RPMI8226 (cell line): Measurements from ENCODE around the gene NCAPD2.
A peak's percentile ranks its signal among the peaks of the same experiment; 100 is the strongest.

Experiments used
- DNase-seq: peaks from one replicate; pipeline ENCODE4 v3.0.0-alpha.2; 2015

NCAPD2 gene

DNA sequence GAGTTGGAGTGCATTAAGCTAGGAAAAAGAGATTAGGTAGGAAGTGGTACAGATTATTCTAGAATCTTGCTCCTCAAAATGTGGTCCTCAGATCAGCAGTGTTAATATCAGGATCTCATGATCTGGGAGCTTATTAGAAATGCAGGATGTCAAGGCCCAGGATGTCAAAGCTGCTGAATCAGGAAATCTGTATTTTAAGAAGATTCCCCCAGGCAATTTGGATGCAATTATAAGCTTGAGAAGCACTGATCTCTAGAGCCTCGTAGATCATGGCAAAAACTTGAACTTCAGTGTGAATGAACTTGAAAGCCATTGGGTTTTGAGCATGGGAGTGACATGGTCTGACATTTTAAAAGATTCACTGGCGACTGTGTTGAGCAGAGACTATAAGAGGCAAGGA, 6.6 kb downstream of the NCAPD2 start:
- DNase-seq = no peak

DNA sequence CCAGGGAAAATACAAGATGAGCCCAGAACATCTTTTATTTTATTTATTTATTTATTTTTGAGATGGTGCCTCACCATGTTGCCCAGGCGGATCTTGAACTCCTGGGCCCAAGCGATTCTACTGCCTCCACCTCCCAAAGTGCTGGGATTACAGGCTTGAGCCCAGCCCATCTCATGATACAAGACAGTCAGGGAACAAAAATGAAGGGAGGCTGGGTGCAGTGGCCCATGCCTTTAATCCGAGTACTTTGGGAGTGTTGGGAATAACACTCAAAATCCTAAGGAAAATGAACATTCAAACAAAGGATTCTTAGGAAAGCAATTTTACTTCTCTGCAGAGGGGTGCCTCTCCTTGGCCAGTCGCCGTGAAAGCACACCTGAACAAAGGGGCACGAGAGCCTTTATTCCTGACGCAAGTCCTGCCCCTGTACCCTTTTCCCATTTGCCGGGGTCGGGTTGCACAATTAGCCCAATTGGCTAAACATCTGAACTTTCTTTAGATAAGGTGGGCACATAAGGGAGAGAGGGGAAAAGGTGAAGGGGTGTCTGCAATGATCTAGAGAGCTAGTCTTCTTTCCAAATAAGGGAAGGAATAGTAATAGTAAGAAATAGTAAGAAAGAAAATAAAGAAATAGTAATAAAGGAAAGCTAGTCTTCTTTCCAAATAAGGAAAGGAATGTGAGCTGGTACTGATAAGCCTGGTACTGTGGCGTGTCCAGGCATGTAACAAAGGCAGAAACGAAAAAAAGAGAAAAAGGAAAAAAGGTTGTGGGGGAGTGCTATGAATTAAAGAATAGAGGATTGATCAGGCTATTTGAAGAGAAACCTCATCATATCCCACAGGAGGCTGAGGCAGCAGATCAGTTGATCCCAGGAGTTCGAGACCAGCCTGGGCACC, 13.4 kb downstream of the NCAPD2 start:
- no peak for DNase-seq

DNA sequence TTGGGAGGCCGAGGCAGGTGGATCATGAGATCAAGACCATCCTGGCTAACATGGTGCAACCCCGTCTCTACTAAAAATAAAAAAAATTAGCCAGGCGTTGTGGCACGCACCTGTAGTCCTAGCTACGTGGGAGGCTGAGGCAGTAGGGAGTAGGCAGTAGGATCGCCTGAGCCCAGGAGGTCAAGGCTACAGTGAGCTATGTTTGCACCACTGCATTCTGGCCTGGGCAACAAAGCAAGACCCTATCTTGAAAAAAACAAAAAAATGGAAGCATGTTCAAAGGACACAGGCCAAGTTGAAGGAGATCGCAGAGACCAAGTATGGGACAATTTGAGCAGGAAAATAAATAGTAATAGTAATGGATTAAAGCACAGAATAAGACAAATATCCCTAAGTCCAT, 14.2 kb downstream of the NCAPD2 start:
- DNase-seq = no peak

DNA sequence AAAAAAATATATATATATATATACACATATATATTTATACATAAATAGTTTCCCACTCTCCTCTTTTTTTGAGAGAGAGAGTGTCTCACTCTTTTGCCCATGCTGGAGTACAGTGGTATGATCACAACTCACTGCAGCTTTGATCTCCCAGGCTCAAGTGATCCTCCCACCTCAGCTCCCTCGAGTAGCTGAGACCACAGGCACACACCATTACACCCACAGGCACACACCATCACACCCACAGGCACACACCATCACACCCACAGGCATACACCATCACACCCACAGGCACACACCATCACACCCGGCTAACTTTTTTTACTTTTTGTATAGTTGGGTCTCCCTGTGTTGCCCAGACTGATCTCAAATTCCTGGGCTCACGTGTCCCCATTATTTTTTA, 26.3 kb downstream of the NCAPD2 start:
- no peak for DNase-seq

DNA sequence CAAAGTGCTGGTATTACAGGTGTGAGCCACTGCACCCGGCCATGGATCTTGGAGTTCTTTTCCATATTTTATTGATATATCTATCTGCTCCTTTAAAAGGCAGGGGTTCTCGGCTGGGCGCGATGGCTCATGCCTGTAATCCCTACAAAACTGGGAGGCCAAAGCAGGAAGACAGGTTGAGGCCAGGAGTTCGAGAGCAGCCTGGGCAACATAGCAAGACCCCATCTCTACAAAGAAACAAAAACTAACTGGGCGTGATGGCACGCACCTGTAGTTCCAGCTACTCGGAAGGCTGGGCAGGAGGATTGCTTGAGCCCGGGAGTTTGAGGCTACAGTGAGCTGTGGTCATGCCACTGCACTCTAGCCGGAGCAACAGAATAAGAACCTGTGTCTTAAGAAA, 28.3 kb downstream of the NCAPD2 start:
- no peak for DNase-seq

DNA sequence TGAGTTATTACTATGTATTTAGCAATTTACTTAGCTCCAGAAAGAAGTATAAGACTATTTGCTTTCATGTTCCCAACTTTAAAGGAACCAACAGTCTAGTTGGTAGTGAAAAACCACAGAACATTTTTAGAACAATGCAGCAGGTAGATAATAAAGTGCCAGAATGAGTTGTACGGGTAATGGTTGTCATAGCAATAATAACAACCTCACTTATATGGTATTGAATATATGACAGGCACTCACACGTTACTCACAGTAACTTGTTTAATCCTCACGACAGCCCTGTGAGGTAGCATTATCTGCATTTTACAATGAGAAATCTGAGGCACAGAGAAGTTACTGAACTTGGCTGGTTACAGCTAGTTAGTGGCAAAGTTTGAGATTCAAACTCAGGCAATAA, 29.8 kb downstream of the NCAPD2 start:
- no peak for DNase-seq

DNA sequence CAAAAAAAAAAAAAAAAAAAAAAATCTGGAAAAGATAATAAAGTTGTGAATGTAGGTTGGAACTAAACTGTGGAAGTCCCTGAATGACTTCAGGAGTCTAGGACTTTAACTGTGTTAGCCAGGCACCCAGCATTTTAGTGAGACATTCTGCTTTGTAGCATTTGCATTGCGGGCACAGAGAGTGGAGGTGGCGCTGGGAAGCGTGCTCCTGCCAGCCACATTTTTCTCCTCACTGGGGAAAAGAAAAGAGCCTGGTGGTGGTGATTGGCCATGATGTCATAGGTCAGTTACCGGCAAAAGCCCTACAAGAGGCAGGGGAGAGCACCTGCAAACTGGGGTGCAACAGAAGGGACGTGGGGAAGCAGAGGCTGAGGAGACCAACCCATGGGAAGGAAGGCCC, 30.7 kb downstream of the NCAPD2 start:
- DNase-seq = no peak

DNA sequence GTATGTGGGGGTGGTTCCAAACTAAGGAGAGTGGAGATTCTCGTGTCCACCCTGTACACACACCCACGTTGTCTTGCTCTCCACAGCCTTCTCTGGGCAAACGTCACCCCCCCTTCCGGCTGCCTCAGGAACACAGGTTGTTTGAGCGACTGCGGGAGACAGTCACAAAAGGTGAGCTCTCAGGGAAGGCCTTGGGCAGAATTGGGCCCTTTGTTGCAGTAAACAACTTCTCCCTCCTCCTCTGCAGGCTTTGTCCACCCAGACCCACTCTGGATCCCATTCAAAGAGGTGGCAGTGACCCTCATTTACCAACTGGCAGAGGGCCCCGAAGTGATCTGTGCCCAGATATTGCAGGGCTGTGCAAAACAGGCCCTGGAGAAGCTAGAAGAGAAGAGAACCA, 32.3 kb downstream of the NCAPD2 start:
- no peak for DNase-seq

DNA sequence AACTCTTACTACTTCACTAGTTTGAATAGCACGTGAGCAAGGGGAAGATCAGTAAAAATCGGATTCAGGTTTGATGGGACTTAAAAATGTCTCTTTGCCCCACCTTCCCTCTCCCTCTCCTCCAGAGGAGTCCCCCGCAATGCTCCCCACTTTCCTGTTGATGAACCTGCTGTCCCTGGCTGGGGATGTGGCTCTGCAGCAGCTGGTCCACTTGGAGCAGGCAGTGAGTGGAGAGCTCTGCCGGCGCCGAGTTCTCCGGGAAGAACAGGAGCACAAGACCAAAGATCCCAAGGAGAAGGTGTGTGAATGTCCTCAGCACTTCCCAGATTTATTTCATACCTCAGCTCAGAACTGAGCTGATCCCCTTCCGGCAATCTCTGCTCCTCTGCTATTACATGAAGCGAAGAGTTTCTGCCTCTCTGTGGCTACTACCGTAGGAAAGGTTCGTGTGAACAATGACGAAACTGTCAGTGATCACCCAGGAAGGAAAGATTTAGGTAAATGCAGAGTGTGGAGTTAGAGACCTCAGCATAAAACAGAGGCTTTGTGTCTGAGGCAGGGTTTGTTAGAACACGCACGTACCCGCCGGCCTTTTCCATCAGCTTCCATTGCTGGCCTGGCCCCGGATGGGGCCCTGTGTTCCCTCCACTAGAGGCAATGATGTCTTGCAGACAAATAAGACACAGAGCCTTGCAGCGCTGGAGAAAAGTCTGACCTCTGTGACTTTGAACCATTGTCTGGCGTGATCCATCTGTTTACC, 33.0 kb downstream of the NCAPD2 start:
- no peak for DNase-seq

DNA sequence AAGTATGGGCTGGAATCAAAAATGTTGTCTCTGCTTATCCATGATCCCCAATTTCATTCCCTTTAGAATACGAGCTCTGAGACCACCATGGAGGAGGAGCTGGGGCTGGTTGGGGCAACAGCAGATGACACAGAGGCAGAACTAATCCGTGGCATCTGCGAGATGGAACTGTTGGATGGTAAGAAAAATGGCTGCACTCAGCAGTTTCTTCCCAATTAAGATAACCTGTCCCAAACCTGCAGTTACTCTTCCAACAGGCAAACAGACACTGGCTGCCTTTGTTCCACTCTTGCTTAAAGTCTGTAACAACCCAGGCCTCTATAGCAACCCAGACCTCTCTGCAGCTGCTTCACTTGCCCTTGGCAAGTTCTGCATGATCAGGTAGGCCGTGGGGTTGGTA, 33.8 kb downstream of the NCAPD2 start:
- DNase-seq = no peak

DNA sequence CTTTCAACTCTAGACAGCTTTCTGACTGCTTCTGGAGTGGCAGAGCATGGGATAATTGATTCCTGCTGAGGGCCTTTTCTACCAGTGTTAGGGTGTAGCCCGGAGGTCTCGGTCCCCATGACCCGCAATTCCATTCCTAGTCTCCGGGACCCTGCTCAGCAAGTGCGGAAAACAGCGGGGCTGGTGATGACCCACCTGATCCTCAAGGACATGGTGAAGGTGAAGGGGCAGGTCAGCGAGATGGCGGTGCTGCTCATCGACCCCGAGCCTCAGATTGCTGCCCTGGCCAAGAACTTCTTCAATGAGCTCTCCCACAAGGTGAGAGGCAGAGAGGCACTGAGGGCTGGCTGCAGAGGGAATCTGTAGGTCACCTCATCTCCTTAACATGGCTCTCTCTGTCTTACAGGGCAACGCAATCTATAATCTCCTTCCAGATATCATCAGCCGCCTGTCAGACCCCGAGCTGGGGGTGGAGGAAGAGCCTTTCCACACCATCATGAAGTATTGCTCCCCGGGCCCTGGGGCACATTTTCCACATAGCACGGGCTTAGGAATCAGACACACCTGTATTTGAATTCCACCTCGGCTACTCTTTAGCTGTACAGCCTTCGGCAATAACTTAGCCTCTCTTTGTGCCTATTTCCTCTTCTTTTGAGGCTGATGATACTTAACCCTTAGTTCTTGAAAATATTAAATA, 34.8 kb downstream of the NCAPD2 start:
- no peak for DNase-seq

DNA sequence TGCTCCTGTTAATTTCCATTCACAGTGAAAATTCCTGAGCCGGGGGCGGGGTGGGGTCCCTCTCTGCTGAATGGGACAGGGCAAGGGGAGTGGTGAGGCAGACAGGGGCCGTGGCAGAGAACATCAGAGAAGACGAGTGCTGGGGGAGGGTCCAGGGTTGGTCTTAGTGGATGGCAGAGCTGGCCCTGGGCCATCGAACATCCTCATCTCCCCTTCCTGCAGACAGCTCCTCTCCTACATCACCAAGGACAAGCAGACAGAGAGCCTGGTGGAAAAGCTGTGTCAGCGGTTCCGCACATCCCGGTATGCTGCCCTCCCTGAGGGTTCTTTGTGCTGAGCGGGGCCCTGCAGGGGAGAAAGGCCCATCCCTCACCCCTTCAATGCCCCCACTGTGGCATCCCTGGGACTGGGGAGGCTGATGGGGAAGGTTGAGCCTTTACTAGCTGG, 35.4 kb downstream of the NCAPD2 start:
- no peak for DNase-seq

DNA sequence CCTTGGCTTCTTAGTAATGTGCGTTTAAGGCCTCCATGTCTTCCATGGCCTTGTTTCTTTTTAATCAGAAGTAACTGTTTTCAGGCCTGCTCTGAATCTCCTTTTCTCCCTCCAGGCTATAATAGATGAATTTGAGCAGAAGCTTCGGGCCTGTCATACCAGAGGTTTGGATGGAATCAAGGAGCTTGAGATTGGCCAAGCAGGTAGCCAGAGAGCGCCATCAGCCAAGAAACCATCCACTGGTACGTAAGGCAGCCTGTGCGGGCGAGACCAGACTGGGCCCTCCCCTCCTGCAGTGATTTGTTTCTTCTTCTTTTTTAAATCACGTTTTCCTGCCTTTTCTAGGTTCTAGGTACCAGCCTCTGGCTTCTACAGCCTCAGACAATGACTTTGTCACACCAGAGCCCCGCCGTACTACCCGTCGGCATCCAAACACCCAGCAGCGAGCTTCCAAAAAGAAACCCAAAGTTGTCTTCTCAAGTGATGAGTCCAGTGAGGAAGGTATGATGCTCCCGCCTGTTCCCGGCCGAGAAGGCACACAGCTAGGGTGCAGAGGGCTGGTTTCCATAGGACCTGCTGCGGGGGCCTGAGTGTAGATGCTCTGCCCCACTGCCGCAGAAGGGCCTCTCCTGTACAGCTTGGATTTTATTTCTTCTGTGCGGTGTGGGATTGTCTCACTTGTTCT, 36.8 kb downstream of the NCAPD2 start:
- DNase-seq = no peak

DNA sequence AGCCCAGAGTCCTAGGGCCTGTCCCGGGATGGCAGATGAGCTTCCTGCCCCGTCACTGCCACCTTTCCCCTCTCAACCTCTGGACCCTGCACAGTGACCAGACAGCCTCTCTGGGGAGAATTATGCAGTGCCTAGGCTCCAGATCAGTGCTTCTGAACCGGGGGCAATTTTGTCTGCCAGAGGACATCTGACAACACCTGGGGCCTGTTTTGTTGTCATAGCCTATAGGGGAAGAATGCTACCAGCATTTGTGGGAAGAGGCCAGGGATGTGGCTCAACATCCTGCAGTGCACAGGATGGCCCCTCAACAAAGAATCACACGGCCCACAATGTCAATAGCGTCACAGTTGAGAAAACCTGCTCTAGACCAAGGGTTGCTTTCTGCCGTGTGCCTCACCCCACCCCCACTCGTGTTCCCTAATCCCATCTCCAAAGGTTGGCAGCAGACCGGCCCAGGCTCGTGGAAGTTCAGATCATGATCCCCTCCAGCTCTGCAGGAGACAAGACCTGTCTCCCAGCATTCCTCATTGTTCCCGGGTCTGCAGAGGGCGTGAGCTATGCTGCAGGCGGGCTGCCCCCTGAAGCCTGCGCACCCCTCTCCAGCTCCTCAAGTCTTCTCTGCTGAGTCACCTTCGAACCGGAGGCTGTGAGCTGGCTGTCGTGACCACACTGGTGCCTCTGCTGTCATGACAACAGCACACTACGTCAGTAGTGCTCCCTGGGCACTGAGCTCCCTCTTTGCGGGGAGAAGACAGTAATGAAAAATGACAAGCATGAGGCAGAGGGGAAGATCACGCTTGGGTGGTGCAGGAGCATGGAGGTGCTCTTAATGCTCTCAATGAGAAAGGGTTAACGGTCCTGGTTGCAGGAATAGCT, 38.4 kb downstream of the NCAPD2 start:
- DNase-seq = peak; percentile 92

DNA sequence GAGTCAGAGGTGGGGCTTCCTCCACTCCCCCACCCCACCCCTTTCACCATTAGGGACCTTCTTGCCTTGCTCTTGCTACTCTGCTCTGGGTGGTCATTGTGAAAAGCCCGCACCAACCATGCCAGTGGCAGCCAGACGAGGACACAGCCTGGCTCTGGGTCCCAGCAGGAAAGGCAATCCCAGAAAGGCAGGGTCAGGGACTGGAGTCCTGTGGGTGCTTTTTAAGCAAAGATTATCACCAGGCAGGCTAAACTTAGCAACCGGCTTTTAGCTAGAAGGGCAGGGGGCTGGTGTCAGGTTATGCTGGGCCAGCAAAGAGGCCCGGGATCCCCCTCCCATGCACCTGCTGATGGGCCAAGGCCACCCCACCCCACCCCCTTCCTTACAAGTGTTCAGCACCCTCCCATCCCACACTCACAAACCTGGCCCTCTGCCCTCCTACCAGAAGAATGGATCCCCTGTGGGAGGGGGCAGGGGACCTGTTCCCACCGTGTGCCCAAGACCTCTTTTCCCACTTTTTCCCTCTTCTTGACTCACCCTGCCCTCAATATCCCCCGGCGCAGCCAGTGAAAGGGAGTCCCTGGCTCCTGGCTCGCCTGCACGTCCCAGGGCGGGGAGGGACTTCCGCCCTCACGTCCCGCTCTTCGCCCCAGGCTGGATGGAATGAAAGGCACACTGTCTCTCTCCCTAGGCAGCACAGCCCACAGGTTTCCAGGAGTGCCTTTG, 39.2 kb downstream of the NCAPD2 start:
- DNase-seq = peak; percentile 76

DNA sequence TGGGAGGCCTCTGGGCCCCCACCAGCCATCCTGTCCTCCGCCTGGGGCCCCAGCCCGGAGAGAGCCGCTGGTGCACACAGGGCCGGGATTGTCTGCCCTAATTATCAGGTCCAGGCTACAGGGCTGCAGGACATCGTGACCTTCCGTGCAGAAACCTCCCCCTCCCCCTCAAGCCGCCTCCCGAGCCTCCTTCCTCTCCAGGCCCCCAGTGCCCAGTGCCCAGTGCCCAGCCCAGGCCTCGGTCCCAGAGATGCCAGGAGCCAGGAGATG, 39.7 kb downstream of the NCAPD2 start:
- DNase-seq = no peak

DNA sequence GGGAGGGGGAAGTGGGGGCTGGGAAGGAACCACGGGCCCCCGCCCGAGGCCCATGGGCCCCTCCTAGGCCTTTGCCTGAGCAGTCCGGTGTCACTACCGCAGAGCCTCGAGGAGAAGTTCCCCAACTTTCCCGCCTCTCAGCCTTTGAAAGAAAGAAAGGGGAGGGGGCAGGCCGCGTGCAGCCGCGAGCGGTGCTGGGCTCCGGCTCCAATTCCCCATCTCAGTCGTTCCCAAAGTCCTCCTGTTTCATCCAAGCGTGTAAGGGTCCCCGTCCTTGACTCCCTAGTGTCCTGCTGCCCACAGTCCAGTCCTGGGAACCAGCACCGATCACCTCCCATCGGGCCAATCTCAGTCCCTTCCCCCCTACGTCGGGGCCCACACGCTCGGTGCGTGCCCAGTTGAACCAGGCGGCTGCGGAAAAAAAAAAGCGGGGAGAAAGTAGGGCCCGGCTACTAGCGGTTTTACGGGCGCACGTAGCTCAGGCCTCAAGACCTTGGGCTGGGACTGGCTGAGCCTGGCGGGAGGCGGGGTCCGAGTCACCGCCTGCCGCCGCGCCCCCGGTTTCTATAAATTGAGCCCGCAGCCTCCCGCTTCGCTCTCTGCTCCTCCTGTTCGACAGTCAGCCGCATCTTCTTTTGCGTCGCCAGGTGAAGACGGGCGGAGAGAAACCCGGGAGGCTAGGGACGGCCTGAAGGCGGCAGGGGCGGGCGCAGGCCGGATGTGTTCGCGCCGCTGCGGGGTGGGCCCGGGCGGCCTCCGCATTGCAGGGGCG, 40.2 kb downstream of the NCAPD2 start, which contains the start of gene GAPDH:
Gene GAPDH, plus strand, starts transcription at position 595 of the 772 bp plus-strand sequence. CDS start 316 bp downstream, outside the sequence.
- peak; percentile 98 for DNase-seq

DNA sequence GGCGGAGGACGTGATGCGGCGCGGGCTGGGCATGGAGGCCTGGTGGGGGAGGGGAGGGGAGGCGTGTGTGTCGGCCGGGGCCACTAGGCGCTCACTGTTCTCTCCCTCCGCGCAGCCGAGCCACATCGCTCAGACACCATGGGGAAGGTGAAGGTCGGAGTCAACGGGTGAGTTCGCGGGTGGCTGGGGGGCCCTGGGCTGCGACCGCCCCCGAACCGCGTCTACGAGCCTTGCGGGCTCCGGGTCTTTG, 40.7 kb downstream of the NCAPD2 start:
- DNase-seq = no peak

DNA sequence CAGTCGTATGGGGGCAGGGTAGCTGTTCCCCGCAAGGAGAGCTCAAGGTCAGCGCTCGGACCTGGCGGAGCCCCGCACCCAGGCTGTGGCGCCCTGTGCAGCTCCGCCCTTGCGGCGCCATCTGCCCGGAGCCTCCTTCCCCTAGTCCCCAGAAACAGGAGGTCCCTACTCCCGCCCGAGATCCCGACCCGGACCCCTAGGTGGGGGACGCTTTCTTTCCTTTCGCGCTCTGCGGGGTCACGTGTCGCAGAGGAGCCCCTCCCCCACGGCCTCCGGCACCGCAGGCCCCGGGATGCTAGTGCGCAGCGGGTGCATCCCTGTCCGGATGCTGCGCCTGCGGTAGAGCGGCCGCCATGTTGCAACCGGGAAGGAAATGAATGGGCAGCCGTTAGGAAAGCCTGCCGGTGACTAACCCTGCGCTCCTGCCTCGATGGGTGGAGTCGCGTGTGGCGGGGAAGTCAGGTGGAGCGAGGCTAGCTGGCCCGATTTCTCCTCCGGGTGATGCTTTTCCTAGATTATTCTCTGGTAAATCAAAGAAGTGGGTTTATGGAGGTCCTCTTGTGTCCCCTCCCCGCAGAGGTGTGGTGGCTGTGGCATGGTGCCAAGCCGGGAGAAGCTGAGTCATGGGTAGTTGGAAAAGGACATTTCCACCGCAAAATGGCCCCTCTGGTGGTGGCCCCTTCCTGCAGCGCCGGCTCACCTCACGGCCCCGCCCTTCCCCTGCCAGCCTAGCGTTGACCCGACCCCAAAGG, 41.2 kb downstream of the NCAPD2 start:
- DNase-seq = peak; percentile 78

DNA sequence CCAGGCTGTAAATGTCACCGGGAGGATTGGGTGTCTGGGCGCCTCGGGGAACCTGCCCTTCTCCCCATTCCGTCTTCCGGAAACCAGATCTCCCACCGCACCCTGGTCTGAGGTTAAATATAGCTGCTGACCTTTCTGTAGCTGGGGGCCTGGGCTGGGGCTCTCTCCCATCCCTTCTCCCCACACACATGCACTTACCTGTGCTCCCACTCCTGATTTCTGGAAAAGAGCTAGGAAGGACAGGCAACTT, 41.7 kb downstream of the NCAPD2 start:
- no peak for DNase-seq
